H1 (cell line): Measurements from ENCODE around the gene FARS2.

Source experiments
- KDM1A ChIP-seq: fragments of 200-600, 300-600 bp; sonication (generic); IDR thresholded peaks from 2 replicates; pipeline ENCODE4 v1.7.1; 2016; ENCODE audit warnings: mild to moderate bottlenecking, low read length, borderline replicate concordance
- NRF1 ChIP-seq: IDR thresholded peaks from 2 replicates; pipeline ENCODE4 v1.6.1; 2011; ENCODE audit warnings: mild to moderate bottlenecking, low read depth, low read length, improper control_type of control experiment
- POLR2A ChIP-seq, 2 experiments: IDR thresholded peaks; 1 replicate in 1 of 2; 2 replicates in 1 of 2; pipeline ENCODE4 v1.6.1; 2011; ENCODE audit warnings: low read depth in 2 of 2, low read length in 2 of 2, mild to moderate bottlenecking in 2 of 2; ENCODE audit errors: control extremely low read depth in 1 of 2
- SIN3A ChIP-seq, 2 experiments: IDR thresholded peaks in 1 of 2; conservative IDR thresholded peaks in 1 of 2; 2 replicates each; pipeline ENCODE4 v1.6.1; 2011 to 2012; ENCODE audit warnings: low read length in 2 of 2, improper control_type of control experiment in 1 of 2, low read depth in 1 of 2, mild to moderate bottlenecking in 1 of 2
- TAF1 ChIP-seq: IDR thresholded peaks from 2 replicates; pipeline ENCODE4 v1.6.1; 2011; ENCODE audit warnings: mild to moderate bottlenecking, low read depth, low read length
- TCF12 ChIP-seq: IDR thresholded peaks from 2 replicates; pipeline ENCODE4 v1.6.1; 2011; ENCODE audit warnings: low read depth, mild to moderate bottlenecking, low read length
- TF ChIP-seq, protein P1 (sequence below), 3 experiments: IDR thresholded peaks; 1 replicate in 2 of 3; 2 replicates in 1 of 3; pipeline versions ENCODE4 v1.5.1 to v1.6.1; 2011; ENCODE audit warnings: low read length in 3 of 3, mild to moderate bottlenecking in 3 of 3, inconsistent platforms in 2 of 3, low read depth in 1 of 3, moderate library complexity in 1 of 3; ENCODE audit not compliant: insufficient read depth in 1 of 3; ENCODE audit errors: control extremely low read depth in 1 of 3

DNA sequence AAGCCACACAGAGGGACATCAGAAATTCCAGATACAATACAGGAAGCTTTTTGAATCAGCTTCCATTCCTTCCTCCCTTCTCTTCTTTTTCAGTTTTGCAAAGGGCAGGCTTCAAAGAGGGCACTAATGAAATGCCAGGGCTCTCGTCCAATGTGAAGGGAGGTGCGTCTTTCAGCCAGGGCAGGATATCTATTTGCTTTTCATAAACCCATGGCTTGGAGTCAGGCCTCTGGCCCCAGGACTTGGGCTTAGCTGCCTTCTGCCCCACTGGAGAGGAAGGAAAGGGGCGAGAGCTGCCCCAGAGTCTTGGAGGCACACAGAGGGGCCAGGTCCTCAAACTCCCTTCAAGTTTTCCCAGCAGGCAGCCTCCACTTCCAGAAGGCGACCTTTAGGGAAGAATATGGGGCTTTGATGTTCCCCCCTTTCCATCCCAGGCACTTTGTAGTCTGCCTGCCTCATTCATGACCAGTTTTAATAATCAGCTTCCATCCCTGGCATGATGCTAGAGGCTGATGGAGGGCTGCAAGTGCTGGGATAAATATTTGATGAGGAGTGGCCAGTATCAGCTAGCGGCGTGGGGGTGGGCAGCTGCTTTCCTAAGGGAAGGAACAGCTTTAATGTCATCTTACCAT, 510.6 kb downstream of the FARS2 start:
- TF ChIP-seq, protein P1, sequence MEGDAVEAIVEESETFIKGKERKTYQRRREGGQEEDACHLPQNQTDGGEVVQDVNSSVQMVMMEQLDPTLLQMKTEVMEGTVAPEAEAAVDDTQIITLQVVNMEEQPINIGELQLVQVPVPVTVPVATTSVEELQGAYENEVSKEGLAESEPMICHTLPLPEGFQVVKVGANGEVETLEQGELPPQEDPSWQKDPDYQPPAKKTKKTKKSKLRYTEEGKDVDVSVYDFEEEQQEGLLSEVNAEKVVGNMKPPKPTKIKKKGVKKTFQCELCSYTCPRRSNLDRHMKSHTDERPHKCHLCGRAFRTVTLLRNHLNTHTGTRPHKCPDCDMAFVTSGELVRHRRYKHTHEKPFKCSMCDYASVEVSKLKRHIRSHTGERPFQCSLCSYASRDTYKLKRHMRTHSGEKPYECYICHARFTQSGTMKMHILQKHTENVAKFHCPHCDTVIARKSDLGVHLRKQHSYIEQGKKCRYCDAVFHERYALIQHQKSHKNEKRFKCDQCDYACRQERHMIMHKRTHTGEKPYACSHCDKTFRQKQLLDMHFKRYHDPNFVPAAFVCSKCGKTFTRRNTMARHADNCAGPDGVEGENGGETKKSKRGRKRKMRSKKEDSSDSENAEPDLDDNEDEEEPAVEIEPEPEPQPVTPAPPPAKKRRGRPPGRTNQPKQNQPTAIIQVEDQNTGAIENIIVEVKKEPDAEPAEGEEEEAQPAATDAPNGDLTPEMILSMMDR (IDR thresholded peaks at IDR 0.05; ENCODE audit: control extremely low read depth in 1 of 3, insufficient read depth in 1 of 3, low read depth in 1 of 3, low read length in 3 of 3) = no peak
- TF ChIP-seq TCF12 = no peak
- TF ChIP-seq POLR2A (IDR thresholded peaks at IDR 0.05; ENCODE audit: control extremely low read depth in 1 of 2, low read depth in 2 of 2, low read length in 2 of 2) = no peak
- no peak for TF ChIP-seq NRF1
- TF ChIP-seq KDM1A = no peak
- TF ChIP-seq TAF1 = no peak
- TF ChIP-seq SIN3A (conservative IDR thresholded peaks at IDR 0.05 in 1 of 2, IDR thresholded peaks at IDR 0.05 in 1 of 2; ENCODE audit: low read depth in 1 of 2, low read length in 2 of 2) = no peak
